Fibroblast of lung (primary cell): Measurements from ENCODE around the gene C6orf132. TPM values are rescaled to one million over a fixed set of nuclear protein-coding genes. Genes with fewer than 3 reads are reported as not detected.

Source experiments
- DNase-seq, 2 donors: peaks; one replicate each; pipeline versions ENCODE4 v3.0.0 to v3.0.0-alpha.2; 2010; ENCODE audit warnings: low read depth in 2 of 2
- H2AFZ ChIP-seq: 2 replicates; pipeline ENCODE4 v1.5.1; 2012; ENCODE audit warnings: low read length, control low read depth, inconsistent platforms
- H3K27ac ChIP-seq: 2 replicates; pipeline ENCODE4 v1.5.1; 2011; ENCODE audit warnings: low read length, control low read depth; ENCODE audit not compliant: insufficient read depth
- H3K27me3 ChIP-seq: 2 replicates; pipeline ENCODE4 v1.5.1; 2011; ENCODE audit warnings: mild to moderate bottlenecking, low read length; ENCODE audit not compliant: control insufficient read depth, insufficient read depth
- H3K36me3 ChIP-seq: 2 replicates; pipeline ENCODE4 v1.5.1; 2011; ENCODE audit warnings: low read length; ENCODE audit not compliant: control insufficient read depth, insufficient read depth
- H3K4me1 ChIP-seq: 2 replicates; pipeline ENCODE4 v1.5.1; 2011; ENCODE audit warnings: low read length; ENCODE audit not compliant: control insufficient read depth, insufficient read depth; ENCODE audit errors: extremely low read depth
- H3K4me2 ChIP-seq: 2 replicates; pipeline ENCODE4 v1.5.1; 2011; ENCODE audit warnings: low read length, control low read depth; ENCODE audit not compliant: insufficient read depth; ENCODE audit errors: extremely low read depth
- H3K4me3 ChIP-seq, 4 experiments: fragments of 200-600 bp in 1 of 4; sonication (generic) in 1 of 4; replicated peaks in 1 of 4; 2 replicates each; pipeline ENCODE4 v1.5.1; 2011 to 2016; ENCODE audit warnings: low read length in 4 of 4, low read depth in 3 of 4, mild to moderate bottlenecking in 3 of 4, control low read depth in 2 of 4, inconsistent platforms in 1 of 4, mixed read lengths in 1 of 4; ENCODE audit not compliant: insufficient read depth in 1 of 4; ENCODE audit errors: control extremely low read depth in 1 of 4
- H3K79me2 ChIP-seq: 2 replicates; pipeline ENCODE4 v1.5.1; 2012; ENCODE audit warnings: mild to moderate bottlenecking, low read length, inconsistent platforms; ENCODE audit not compliant: control insufficient read depth, insufficient read depth
- H3K9ac ChIP-seq: 2 replicates; pipeline ENCODE4 v1.5.1; 2011; ENCODE audit warnings: mild to moderate bottlenecking, low read length, control low read depth; ENCODE audit not compliant: insufficient read depth
- H3K9me3 ChIP-seq: 2 replicates; pipeline ENCODE4 v1.5.1; 2012; ENCODE audit warnings: low read depth, low read length; ENCODE audit not compliant: control insufficient read depth, insufficient read depth
- H4K20me1 ChIP-seq: 2 replicates; pipeline ENCODE4 v1.5.1; 2011; ENCODE audit warnings: low read length; ENCODE audit not compliant: control insufficient read depth, insufficient read depth; ENCODE audit errors: extremely low read depth
- EZH2 ChIP-seq: IDR thresholded peaks from 2 replicates; pipeline ENCODE4 v1.5.1; 2012; ENCODE audit warnings: low read length, control low read depth, mild to moderate bottlenecking; ENCODE audit errors: missing control alignments
- polyA plus RNA-seq, 2 donors: library from polyadenylated mRNA; depleted of rRNA in 1 of 2; stranded (reverse) in 1 of 2; unstranded in 1 of 2; fragments of >200 nt; gene quantifications; 2 replicates each; pipeline ENCODE4 v1.2.1, GENCODE V29; 2011 to 2012; ENCODE audit warnings: missing spikeins in 1 of 2
- total RNA-seq: library from RNA; depleted of rRNA; stranded (reverse); fragments of >200 nt; gene quantifications from 2 replicates; pipeline ENCODE4 v1.2.1, GENCODE V29; 2014
- TF ChIP-seq, protein P1 (sequence below), 2 donors: IDR thresholded peaks in 1 of 2; conservative IDR thresholded peaks in 1 of 2; 1 replicate in 1 of 2; 2 replicates in 1 of 2; pipeline ENCODE4 v1.5.1; 2011 to 2012; ENCODE audit warnings: low read length in 2 of 2, control low read depth in 1 of 2, inconsistent platforms in 1 of 2, low read depth in 1 of 2, mild to moderate bottlenecking in 1 of 2

The C6orf132 gene
- total and polyA plus RNA-seq, 2 donors (not counting 1 experiment from before 2014, with no cell fraction given): 0.87 to 1.2 TPM

DNA sequence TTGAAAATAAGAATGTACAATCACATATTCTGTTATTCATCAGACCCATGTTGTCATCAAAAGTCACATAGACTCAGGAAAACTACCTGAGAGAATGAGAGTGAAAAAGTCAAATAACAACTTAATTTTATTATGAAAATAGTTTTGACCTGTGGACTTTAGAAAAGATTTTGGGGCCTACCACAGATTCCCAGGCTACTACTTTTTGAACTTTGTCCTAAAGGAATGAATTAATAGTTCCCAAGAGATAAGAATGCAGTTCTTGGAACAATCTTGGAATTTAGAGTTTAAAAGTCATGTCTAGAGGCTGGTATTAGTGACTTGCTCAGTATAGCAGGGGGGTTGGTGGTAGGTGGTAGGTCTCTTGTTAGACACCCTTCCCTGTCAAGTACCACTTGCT is 88.8 kb downstream of the C6orf132 start:
- Histone ChIP-seq H3K9ac (no peak overlapping the region), H3K4me1 (peaks cover 2% of the 10 kb centered on the region), H3K79me2 (no peaks in the 10 kb centered on the region), H3K27me3 (no peaks in the 10 kb centered on the region), H3K4me3 (no peak overlapping the region), H2AFZ (no peak overlapping the region), H3K27ac (no peak overlapping the region), H3K4me2 (no peak overlapping the region), H4K20me1 (no peaks in the 10 kb centered on the region), H3K9me3 (no peaks in the 10 kb centered on the region), H3K36me3 (peaks cover 5% of the 10 kb centered on the region)
- no peak for DNase-seq
- TF ChIP-seq, protein P1, sequence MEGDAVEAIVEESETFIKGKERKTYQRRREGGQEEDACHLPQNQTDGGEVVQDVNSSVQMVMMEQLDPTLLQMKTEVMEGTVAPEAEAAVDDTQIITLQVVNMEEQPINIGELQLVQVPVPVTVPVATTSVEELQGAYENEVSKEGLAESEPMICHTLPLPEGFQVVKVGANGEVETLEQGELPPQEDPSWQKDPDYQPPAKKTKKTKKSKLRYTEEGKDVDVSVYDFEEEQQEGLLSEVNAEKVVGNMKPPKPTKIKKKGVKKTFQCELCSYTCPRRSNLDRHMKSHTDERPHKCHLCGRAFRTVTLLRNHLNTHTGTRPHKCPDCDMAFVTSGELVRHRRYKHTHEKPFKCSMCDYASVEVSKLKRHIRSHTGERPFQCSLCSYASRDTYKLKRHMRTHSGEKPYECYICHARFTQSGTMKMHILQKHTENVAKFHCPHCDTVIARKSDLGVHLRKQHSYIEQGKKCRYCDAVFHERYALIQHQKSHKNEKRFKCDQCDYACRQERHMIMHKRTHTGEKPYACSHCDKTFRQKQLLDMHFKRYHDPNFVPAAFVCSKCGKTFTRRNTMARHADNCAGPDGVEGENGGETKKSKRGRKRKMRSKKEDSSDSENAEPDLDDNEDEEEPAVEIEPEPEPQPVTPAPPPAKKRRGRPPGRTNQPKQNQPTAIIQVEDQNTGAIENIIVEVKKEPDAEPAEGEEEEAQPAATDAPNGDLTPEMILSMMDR (conservative IDR thresholded peaks at IDR 0.05 in 1 of 2, IDR thresholded peaks at IDR 0.05 in 1 of 2; ENCODE audit: low read depth in 1 of 2, low read length in 2 of 2): no peak
- TF ChIP-seq EZH2: no peak

GRCh38 chr6:42051268-42051653 is 91.2 kb downstream of the C6orf132 start:
- TF ChIP-seq, protein P1 (conservative IDR thresholded peaks at IDR 0.05 in 1 of 2, IDR thresholded peaks at IDR 0.05 in 1 of 2; ENCODE audit: low read depth in 1 of 2, low read length in 2 of 2): no peak
- TF ChIP-seq EZH2: no peak
- Histone ChIP-seq H3K27me3 (peaks cover 2% of the 10 kb centered on the region), H3K9me3 (no peaks in the 10 kb centered on the region), H2AFZ (no peak overlapping the region), H3K4me2 (peak overlapping the region; percentile 84), H4K20me1 (no peaks in the 10 kb centered on the region), H3K4me3 (peak overlapping the region; percentile 70 to 91 (median 75)), H3K9ac (no peak overlapping the region), H3K4me1 (peaks cover 4% of the 10 kb centered on the region), H3K36me3 (no peaks in the 10 kb centered on the region), H3K27ac (peak overlapping the region; percentile 92), H3K79me2 (no peaks in the 10 kb centered on the region)
- no peak for DNase-seq

Other genes with a start within 250 kb of the C6orf132 start
- 1.8 and 2.3 TPM in 2 replicates for gene USP49, start 247.2 kb downstream of the C6orf132 start, total RNA-seq
- gene USP49, start 247.2 kb downstream of the C6orf132 start, polyA plus RNA-seq: 1.0 and 1.5 TPM in 2 replicates
- gene MED20, start 221.5 kb downstream of the C6orf132 start, total RNA-seq: 24.9 and 27.7 TPM in 2 replicates
- gene MED20, start 221.5 kb downstream of the C6orf132 start, polyA plus RNA-seq: 38.6 and 40.0 TPM in 2 replicates
- 13.7 and 14.9 TPM in 2 replicates for gene BYSL, start 221.1 kb downstream of the C6orf132 start, total RNA-seq
- gene BYSL, start 221.1 kb downstream of the C6orf132 start, polyA plus RNA-seq: 11.3 and 19.7 TPM in 2 replicates
- 10.3 and 15.0 TPM in 2 replicates for gene CCND3, start 200.8 kb downstream of the C6orf132 start, total RNA-seq
- 29.6 and 43.7 TPM in 2 replicates for gene CCND3, start 200.8 kb downstream of the C6orf132 start, polyA plus RNA-seq
- 12.6 and 13.9 TPM in 2 replicates for gene TAF8, start 92.1 kb downstream of the C6orf132 start, total RNA-seq
- gene TAF8, start 92.1 kb downstream of the C6orf132 start, polyA plus RNA-seq: 14.0 and 17.4 TPM in 2 replicates
- gene GUCA1A, start 30.7 kb upstream of the C6orf132 start, total RNA-seq: under 0.01 and 0.33 TPM in 2 replicates
- 0.11 and 0.16 TPM in 2 replicates for gene GUCA1A, start 30.7 kb upstream of the C6orf132 start, polyA plus RNA-seq
- under 0.01 and 0.83 TPM in 2 replicates for gene GUCA1B, start 52.3 kb upstream of the C6orf132 start, total RNA-seq
- 0.14 and 0.39 TPM in 2 replicates for gene GUCA1B, start 52.3 kb upstream of the C6orf132 start, polyA plus RNA-seq
- gene MRPS10, start 75.2 kb upstream of the C6orf132 start, total RNA-seq: 46.5 and 67.5 TPM in 2 replicates
- 70.9 and 74.1 TPM in 2 replicates for gene MRPS10, start 75.2 kb upstream of the C6orf132 start, polyA plus RNA-seq